HG03159 (cell line): ENCODE results near the gene TMEM234.
"Not testable (repeated sequence)": the region's sequence is repeated elsewhere in the genome, so short reads cannot be mapped to it uniquely, and the experiment has no call there.

ENCODE experiments used
- ATAC-seq: cut with Tn5 transposase; IDR thresholded peaks from one replicate; pipeline ENCODE4 v1.9.1; 2021; ENCODE audit warnings: mild to moderate bottlenecking, moderate library complexity; ENCODE audit not compliant: unreplicated experiment

TMEM234 gene

GRCh38 chr1:32221980-32222755, at the start of gene TMEM234, which contains the start of gene EIF3I:
TMEM234 (minus strand) TSS chr1:32222353; CDS start chr1:32222322, 31 bp downstream.
EIF3I (plus strand) TSS chr1:32222407; CDS start chr1:32222442, 35 bp downstream.
- ATAC-seq, result peak; percentile 93

GRCh38 chr1:32269744-32270143, 47.6 kb upstream of the TMEM234 start:
- no peak for ATAC-seq

GRCh38 chr1:32266921-32267591, 44.9 kb upstream of the TMEM234 start:
- ATAC-seq, result no peak

- ATAC-seq, result no peak
These were observed 43.7 kb upstream of the TMEM234 start for GRCh38 chr1:32265846-32266245.

GRCh38 chr1:32263744-32264143, 41.6 kb upstream of the TMEM234 start:
- no peak for ATAC-seq

GRCh38 chr1:32263236-32263593, 41.1 kb upstream of the TMEM234 start:
- ATAC-seq, result not testable (repeated sequence)

- no peak for ATAC-seq
These were observed 35.0 kb upstream of the TMEM234 start for GRCh38 chr1:32257227-32257508.

- ATAC-seq, result no peak
These were observed 34.5 kb upstream of the TMEM234 start for GRCh38 chr1:32256473-32257226.

GRCh38 chr1:32255072-32256071, 33.2 kb upstream of the TMEM234 start:
- no peak for ATAC-seq

GRCh38 chr1:32250893-32251716, 29.0 kb upstream of the TMEM234 start, which contains the start of gene LCK:
LCK (plus strand) TSS chr1:32251265; CDS start chr1:32274330, 23,065 bp downstream.
- no peak for ATAC-seq

- peak; percentile 51 for ATAC-seq
These were observed 27.8 kb upstream of the TMEM234 start for GRCh38 chr1:32249831-32250525.

- ATAC-seq, result no peak
These were observed 26.1 kb upstream of the TMEM234 start for GRCh38 chr1:32247983-32248889.

- ATAC-seq, result no peak
These were observed 25.3 kb upstream of the TMEM234 start for GRCh38 chr1:32247452-32247851.

- no peak for ATAC-seq
These were observed 24.7 kb upstream of the TMEM234 start, which contains the start of gene FAM167B for GRCh38 chr1:32246888-32247273. FAM167B (plus strand) TSS chr1:32247222; CDS start chr1:32247422, 200 bp downstream.

- no peak for ATAC-seq
These were observed 20.2 kb upstream of the TMEM234 start for GRCh38 chr1:32242341-32242851.

- no peak for ATAC-seq
These were observed 19.0 kb upstream of the TMEM234 start for GRCh38 chr1:32241001-32241763.
